ENCODE results near the gene PIGQ. TPM values are rescaled to one million over a fixed set of nuclear protein-coding genes. Genes with fewer than 3 reads are reported as not detected.
A peak's percentile ranks its signal among the peaks of the same experiment; 100 is the strongest.

The PIGQ gene
- polyA plus RNA-seq, 1 of the 3 experiments (the other 2 are of a cell fraction) = 38.7 TPM

- TF ChIP-seq FOXJ3 (CRISPR knock-in tag; IDR thresholded peaks at IDR 0.05) (no peak), RFX5 (IDR thresholded peaks at IDR 0.05; ENCODE audit: low read length) (no peak), MAX (IDR thresholded peaks at IDR 0.05; ENCODE audit: low read depth) (peak; percentile 86), FOSL2 (IDR thresholded peaks at IDR 0.05; ENCODE audit: borderline replicate concordance, low read depth) (peak; percentile 97), EP300 (IDR thresholded peaks at IDR 0.05; ENCODE audit: borderline replicate concordance in 1 of 2, low read depth in 1 of 2, low read length in 1 of 2) (no peak)
Observed at GRCh38 chr16:626787-627453, 57.2 kb downstream of the PIGQ start (continued).

GRCh38 chr16:627454-628239 is 57.9 kb downstream of the PIGQ start:
- Histone ChIP-seq H4K20me1 (ENCODE audit: insufficient read depth) (no peaks in the 10 kb centered on the region), H3K4me3 (ENCODE audit: low read depth in 2 of 2, low read length in 1 of 2) (no peak overlapping the region), H3K79me2 (ENCODE audit: insufficient read depth) (peaks cover 5% of the 10 kb centered on the region; the same call in 1 of the 2 replicates), H3K27me3 (ENCODE audit: insufficient read depth) (no peaks in the 10 kb centered on the region), H3K9me3 (no peaks in the 10 kb centered on the region), H3K4me1 (ENCODE audit: control insufficient read depth in 1 of 2, insufficient read depth in 2 of 2, low read depth in 1 of 2, low read length in 1 of 2) (peaks cover 10 to 39% of the 10 kb centered on the region in 2 experiments; a peak in 3 of 4 replicates), H3F3A (replicated peaks; ENCODE audit: insufficient read depth) (peaks cover 5% of the 10 kb centered on the region), H3K4me2 (peak overlapping the region; percentile 45; the same call in 1 of the 2 replicates), H3K9me2 (no peaks in the 10 kb centered on the region), H3K9ac (no peak overlapping the region), H3K36me3 (replicated peaks in 1 of 2; ENCODE audit: control insufficient read depth in 1 of 2, insufficient read depth in 2 of 2, low read length in 1 of 2) (peaks cover 0 to 3% of the 10 kb centered on the region in 2 experiments), H2AFZ (ENCODE audit: low read depth) (no peak overlapping the region), H3K27ac (ENCODE audit: low read depth in 2 of 2, low read length in 1 of 2) (peak overlapping the region in 1 of 2 experiments; percentile 91; a peak in 1 of 4 replicates)
- TF ChIP-seq ZBTB33 (IDR thresholded peaks at IDR 0.05; ENCODE audit: borderline replicate concordance, low read depth) (peak; percentile 68; the same call in 1 of the 2 replicates), JUND (IDR thresholded peaks at IDR 0.05) (no peak), NFIC (IDR thresholded peaks at IDR 0.05; ENCODE audit: borderline replicate concordance) (peak; percentile 36; the same call in 1 of the 2 replicates)
- POLR2A ChIA-PET = no interaction called here
- CTCF ChIA-PET = interaction anchor here (0.8 to 2.6 kb wide), 5 partner anchors 9 to 40 kb away, joined by 3 to 12 read pairs (median 3); partner anchors contain the start of genes METTL26 and RAB40C
- 86% methylated on average over 42 of the region's 50 CpGs for WGBS (ENCODE audit: low lambda C conversion rate)
- DNase-seq = no peak

- Histone ChIP-seq H3K4me1 (ENCODE audit: control insufficient read depth in 1 of 2, insufficient read depth in 2 of 2, low read depth in 1 of 2, low read length in 1 of 2) (peaks cover 10 to 38% of the 10 kb centered on the region in 2 experiments; a peak in 3 of 4 replicates), H3K4me2 (no peak overlapping the region), H3K79me2 (ENCODE audit: insufficient read depth) (no peaks in the 10 kb centered on the region), H4K20me1 (ENCODE audit: insufficient read depth) (no peaks in the 10 kb centered on the region), H3K9me2 (no peaks in the 10 kb centered on the region), H3K27ac (ENCODE audit: low read depth in 2 of 2, low read length in 1 of 2) (no peak overlapping the region; a peak in 1 of 4 replicates), H2AFZ (ENCODE audit: low read depth) (no peak overlapping the region), H3K4me3 (ENCODE audit: low read depth in 2 of 2, low read length in 1 of 2) (no peak overlapping the region), H3F3A (replicated peaks; ENCODE audit: insufficient read depth) (peaks cover 5% of the 10 kb centered on the region), H3K27me3 (ENCODE audit: insufficient read depth) (no peaks in the 10 kb centered on the region), H3K9me3 (no peaks in the 10 kb centered on the region), H3K36me3 (replicated peaks in 1 of 2; ENCODE audit: control insufficient read depth in 1 of 2, insufficient read depth in 2 of 2, low read length in 1 of 2) (peaks cover 0 to 9% of the 10 kb centered on the region in 2 experiments), H3K9ac (no peak overlapping the region)
- 97% methylated on average over 12 of the region's 33 CpGs for WGBS (ENCODE audit: low lambda C conversion rate)
- DNase-seq = no peak
- POLR2A ChIA-PET = no interaction called here
- CTCF ChIA-PET = interaction anchor here (0.8 to 2.6 kb wide), 4 partner anchors 19 to 39 kb away, joined by 3 to 12 read pairs (median 3); partner anchors contain the start of gene RAB40C
- TF ChIP-seq TCF12 (IDR thresholded peaks at IDR 0.05) = no peak
- no peak for TF ChIP-seq CHD2 (IDR thresholded peaks at IDR 0.05; ENCODE audit: low read length, partially characterized antibody)
- no peak for TF ChIP-seq TAF1 (IDR thresholded peaks at IDR 0.05; ENCODE audit: borderline replicate concordance, low read depth, low read length)
- no peak for TF ChIP-seq JUND (IDR thresholded peaks at IDR 0.05)
- no peak for TF ChIP-seq ELF1 (IDR thresholded peaks at IDR 0.05)
- no peak for TF ChIP-seq USF2 (IDR thresholded peaks at IDR 0.05; ENCODE audit: borderline replicate concordance, low read depth, low read length)
- TF ChIP-seq RCOR1 (IDR thresholded peaks at IDR 0.05; ENCODE audit: low read length) = no peak
- no peak for TF ChIP-seq RAD21 (IDR thresholded peaks at IDR 0.05; ENCODE audit: low read length)
- no peak for TF ChIP-seq EP300 (IDR thresholded peaks at IDR 0.05; ENCODE audit: borderline replicate concordance in 1 of 2, low read depth in 1 of 2, low read length in 1 of 2)
- no peak for TF ChIP-seq PBX3 (IDR thresholded peaks at IDR 0.05)
- TF ChIP-seq SMC3 (IDR thresholded peaks at IDR 0.05; ENCODE audit: low read depth, low read length) = no peak
- TF ChIP-seq TEAD4 (IDR thresholded peaks at IDR 0.05; ENCODE audit: borderline replicate concordance, insufficient read depth) = no peak
- TF ChIP-seq POLR2AphosphoS5 (IDR thresholded peaks at IDR 0.05; ENCODE audit: low read depth, low read length) = no peak
- no peak for TF ChIP-seq NFIC (IDR thresholded peaks at IDR 0.05; ENCODE audit: borderline replicate concordance)
Observed at GRCh38 chr16:628321-629061, 58.7 kb downstream of the PIGQ start.
